ENCODE data around the gene C1S.
"Not testable (repeated sequence)": the region's sequence is repeated elsewhere in the genome, so short reads cannot be mapped to it uniquely, and the experiment has no call there.

C1S gene

GRCh38 chr12:7060353-7060954 is at the start of gene C1S:
Gene C1S, plus strand, starts transcription at chr12:7060718. Its CDS starts 1,195 bp downstream, at chr12:7061913.
- no peak for DNase-seq

- not testable (repeated sequence) for DNase-seq
Measured at GRCh38 chr12:7011398-7011797, 49.1 kb upstream of the C1S start.

GRCh38 chr12:7012024-7012607 is 48.4 kb upstream of the C1S start:
- no peak for DNase-seq

- no peak for DNase-seq
Measured at GRCh38 chr12:7013101-7013500, 47.4 kb upstream of the C1S start.

- no peak for DNase-seq
Measured at GRCh38 chr12:7015555-7016370, 44.8 kb upstream of the C1S start.

GRCh38 chr12:7016958-7017571 is 43.5 kb upstream of the C1S start:
- DNase-seq = peak; percentile 90

- peak; percentile 52 for DNase-seq
Measured at GRCh38 chr12:7017870-7018349, 42.6 kb upstream of the C1S start.

GRCh38 chr12:7018350-7019042 is 42.0 kb upstream of the C1S start, which contains the start of gene LPCAT3:
Gene LPCAT3, minus strand, starts transcription at chr12:7018476. Its CDS starts 52 bp downstream, at chr12:7018424.
- DNase-seq = peak; percentile 96

GRCh38 chr12:7019043-7019569 is 41.4 kb upstream of the C1S start:
- DNase-seq = no peak

GRCh38 chr12:7021956-7022355 is 38.6 kb upstream of the C1S start:
- DNase-seq = peak; percentile 42

- peak; percentile 72 for DNase-seq
Measured at GRCh38 chr12:7023114-7023513, 37.4 kb upstream of the C1S start.

GRCh38 chr12:7026854-7027253 is 33.7 kb upstream of the C1S start:
- peak; percentile 89 for DNase-seq

- DNase-seq = no peak
Measured at GRCh38 chr12:7031306-7031705, 29.2 kb upstream of the C1S start.

GRCh38 chr12:7032990-7033389 is 27.5 kb upstream of the C1S start:
- DNase-seq = no peak

- DNase-seq = peak; percentile 60
Measured at GRCh38 chr12:7034464-7034863, 26.1 kb upstream of the C1S start.

GRCh38 chr12:7035463-7035862 is 25.1 kb upstream of the C1S start:
- peak; percentile 42 for DNase-seq

GRCh38 chr12:7037411-7037810 is 23.1 kb upstream of the C1S start:
- not testable (repeated sequence) for DNase-seq

GRCh38 chr12:7038591-7038990 is 21.9 kb upstream of the C1S start:
- DNase-seq = no peak

GRCh38 chr12:7039403-7039802 is 21.1 kb upstream of the C1S start:
- DNase-seq = no peak

- DNase-seq = peak; percentile 82
Measured at GRCh38 chr12:7042842-7043241, 17.7 kb upstream of the C1S start.

- DNase-seq = no peak
Measured at GRCh38 chr12:7045913-7046312, 14.6 kb upstream of the C1S start.

- DNase-seq = peak; percentile 48
Measured at GRCh38 chr12:7046383-7047105, 14.0 kb upstream of the C1S start.

All from hematopoietic multipotent progenitor cell treated with erythropoietin and hydrocortisone succinate and interleukin-3 and kit ligand, for 8 days (in vitro differentiated cells).